AG20443 (cell line): ENCODE measurements around the gene ZNF197.
A peak's percentile ranks its signal among the peaks of the same experiment; 100 is the strongest.
"Not testable (repeated sequence)": the region's sequence is repeated elsewhere in the genome, so short reads cannot be mapped to it uniquely, and the experiment has no call there.

Experiments used
- DNase-seq: peaks from one replicate; pipeline ENCODE4 v3.0.0; 2012; ENCODE audit warnings: low spot score, mixed read lengths

The ZNF197 gene

DNA sequence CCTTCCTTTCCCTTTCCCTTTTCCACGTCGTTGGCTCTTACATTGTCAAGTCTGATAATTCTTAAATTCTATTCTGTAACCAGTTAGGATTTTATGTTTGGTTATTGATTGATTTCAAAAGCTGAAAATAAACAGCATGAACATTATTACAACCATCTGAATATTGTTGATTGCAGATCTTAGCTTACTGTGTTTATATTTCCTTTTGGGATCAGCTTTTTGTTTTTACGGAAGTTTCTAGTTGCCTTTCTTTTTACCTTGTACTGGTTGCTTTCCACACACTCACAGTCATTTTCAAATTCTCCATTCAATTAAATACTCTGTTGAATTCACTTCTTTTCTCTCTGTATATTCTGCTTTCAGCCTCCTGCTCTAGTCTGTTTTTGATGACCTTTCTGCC lies 40.3 kb downstream of the ZNF197 start:
- DNase-seq, result no peak

DNA sequence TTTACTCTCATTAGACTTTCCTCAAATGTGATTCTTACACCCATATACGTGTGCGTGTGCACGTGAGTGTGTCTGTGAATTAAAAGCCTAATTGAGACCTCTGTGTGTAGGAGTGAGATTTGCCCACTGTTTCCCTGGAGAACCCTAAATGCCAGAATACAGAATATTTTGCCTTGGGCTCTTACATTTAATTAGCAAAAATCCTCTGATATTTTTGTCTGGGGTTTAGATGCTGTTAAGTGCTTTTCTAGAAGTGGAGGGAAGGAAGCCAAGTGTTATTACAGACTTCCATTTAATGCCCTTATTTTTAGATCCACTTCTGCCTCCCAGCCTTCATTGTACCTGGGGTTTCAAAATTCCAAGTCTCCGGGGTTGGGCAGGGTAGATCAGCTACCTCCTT lies 41.5 kb downstream of the ZNF197 start:
- no peak for DNase-seq

DNA sequence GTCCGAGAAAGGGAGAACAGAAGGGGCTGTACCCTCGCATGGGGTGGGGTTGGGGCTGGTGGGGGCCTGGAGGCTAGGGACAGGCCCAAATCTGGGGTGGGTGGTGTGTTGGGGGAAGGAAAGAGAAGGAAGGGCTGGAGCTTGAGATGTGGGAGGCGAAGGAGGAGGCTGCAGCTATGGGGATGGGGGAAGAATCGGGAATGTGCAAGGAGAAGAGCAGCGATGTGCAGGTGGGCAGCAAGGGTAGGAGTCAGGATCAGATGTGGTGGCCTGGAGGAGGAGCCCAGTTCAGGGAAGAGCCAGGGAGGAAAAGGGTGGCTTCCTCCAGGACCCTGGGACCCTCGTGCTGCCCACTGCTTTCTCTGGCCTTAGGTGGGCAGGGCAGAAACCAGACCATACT lies 44.9 kb downstream of the ZNF197 start:
- no peak for DNase-seq

- not testable (repeated sequence) for DNase-seq
Measured at GRCh38 chr3:44673466-44673865, 48.6 kb downstream of the ZNF197 start.

DNA sequence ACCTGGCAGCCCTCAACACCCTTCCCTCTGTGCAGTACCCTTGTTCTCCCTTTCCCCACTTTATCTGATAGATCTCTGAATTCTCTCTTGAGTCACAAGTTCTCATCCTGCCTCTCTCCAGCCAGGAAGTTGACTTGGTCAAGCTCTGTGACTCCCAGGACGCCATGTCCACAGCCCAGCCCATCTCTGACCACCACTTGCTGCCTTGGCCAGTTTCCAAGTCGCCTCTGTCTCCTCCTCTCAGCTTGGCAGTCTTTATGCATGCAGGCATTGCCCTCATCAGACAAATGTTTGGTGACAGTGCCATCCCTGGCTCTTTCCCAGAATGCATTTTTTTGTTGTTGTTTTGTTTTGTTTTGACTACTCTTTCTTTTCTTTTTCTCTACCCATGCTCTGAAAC lies 49.4 kb downstream of the ZNF197 start:
- no peak for DNase-seq

GRCh38 chr3:44678480-44679116 lies 53.8 kb downstream of the ZNF197 start:
- DNase-seq, result no peak

DNA sequence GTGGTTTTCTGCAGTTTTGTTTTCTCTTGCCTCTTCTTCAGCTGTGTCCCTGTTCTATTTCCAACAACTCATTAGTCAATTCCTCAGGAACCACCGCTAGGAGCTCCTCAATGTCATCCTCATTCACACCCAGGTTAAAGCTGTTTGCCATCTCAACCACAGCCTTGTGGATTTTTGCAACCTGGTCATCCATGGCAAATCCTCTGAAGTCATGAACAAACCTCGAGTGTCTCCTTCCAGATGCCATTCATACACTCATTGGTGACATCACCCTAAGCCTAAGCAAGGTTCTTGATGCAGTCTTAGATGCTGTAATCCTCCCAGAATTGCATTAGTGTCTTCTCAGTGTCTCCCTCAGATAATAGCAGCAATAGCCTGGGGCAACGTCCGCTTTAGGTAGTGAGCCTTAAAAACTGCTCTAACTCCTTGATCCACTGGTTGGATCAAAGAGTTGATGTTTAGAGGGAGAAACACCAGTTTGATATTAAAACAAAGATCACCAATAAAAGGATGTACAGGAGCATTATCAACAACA lies 56.2 kb downstream of the ZNF197 start:
- no peak for DNase-seq

DNA sequence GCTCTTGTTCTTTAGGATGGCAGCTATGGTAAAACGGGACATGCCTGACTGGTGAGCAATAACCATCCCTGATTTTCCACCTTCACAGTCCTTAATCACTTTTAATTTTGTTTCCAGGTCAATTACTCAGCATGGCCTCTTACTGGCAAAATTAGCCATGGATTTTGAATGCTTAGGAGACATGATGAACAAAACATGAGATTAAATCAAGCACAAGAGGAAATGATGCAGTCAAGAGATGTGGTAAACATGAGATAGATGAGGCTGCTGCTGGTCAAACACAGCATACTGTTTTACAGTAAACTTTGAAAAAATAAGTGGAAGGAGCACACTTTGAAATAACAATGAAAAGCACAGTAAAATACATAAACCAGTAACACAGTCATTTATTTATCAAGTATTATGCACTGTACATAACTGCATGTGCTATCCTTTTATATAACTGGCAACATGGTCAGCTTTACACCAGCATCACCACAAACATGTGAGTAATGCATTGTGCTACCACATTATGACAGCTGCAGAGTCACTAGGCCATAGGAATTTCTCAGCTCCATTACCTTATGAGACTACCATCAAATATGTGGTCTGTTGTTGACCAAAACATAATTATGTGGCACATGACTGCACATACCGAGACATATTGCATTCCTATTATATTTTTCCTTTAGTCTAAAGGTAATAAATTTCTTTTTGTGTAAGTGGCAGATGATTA lies 57.5 kb downstream of the ZNF197 start:
- peak; percentile 23 for DNase-seq

GRCh38 chr3:44685128-44685800 lies 60.4 kb downstream of the ZNF197 start:
- peak; percentile 94 for DNase-seq

DNA sequence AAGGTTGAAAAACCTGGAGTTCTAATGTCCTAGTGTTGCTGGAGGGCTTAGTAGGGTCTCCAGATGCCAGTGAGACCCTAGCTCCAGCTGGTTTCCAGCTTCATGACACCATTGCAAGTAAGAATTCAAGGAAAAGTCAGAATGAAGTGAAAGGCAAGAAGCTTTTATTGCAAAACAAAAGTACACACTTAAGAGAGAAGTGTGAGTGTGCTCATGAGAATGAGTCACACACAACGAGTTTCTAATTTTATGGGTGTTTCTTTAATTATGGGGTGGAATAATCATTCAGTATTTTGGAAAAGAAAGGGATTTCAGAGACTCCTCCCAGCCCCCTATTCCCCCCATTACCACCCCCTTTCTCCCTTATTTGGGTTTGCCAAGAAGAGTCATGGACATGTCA lies 63.1 kb downstream of the ZNF197 start:
- DNase-seq, result no peak
